GM08714 (cell line): ENCODE results near the gene MYBPH.

ENCODE experiments used
- H3K4me3 ChIP-seq: fragments of 200-500 bp; sonication (Bioruptor generic); 2 replicates; pipeline ENCODE4 v1.5.1; 2014; ENCODE audit warnings: mild to moderate bottlenecking, low read length, inconsistent platforms
- ZNF274 ChIP-seq: IDR thresholded peaks from 2 replicates; pipeline ENCODE4 v1.6.1; 2012; ENCODE audit warnings: mild to moderate bottlenecking, low read depth, low read length

MYBPH gene

DNA sequence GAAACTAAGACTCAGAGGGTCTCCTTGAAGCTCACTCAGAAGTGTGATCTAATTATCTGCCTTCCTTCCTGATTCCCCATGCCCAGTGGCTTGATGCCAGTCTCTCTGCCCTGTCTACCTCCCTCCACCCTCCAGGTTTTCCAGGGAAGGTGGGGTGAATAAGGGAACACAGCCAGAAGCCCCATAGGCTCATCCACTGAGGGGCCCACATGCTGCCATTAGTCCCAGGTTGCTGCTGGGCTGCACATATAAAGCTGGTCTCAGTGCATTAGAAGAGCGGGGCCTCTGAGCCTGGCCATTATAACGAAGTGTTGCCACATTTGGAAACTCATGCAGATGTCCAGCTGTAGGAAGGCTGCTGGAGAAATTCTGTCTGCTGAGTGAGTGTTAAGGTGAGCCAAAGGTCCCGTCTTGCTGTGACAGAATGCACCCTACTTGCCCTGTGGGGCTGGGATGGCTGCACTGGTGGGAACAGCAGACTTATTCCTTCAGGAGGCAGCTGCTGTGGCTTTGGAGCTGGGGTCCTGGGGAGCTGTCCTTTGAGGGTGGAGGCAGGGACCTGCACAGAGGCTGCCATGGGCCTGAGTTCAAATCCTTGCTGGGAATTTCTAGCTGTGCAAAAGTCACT is 45.2 kb downstream of the MYBPH start:
- no peak overlapping the region for H3K4me3 ChIP-seq
- no peak for TF ChIP-seq ZNF274

GRCh38 chr1:203129501-203130231 is 46.0 kb downstream of the MYBPH start:
- H3K4me3 ChIP-seq: no peak overlapping the region
- TF ChIP-seq ZNF274: no peak

- H3K4me3 ChIP-seq: no peak overlapping the region
- TF ChIP-seq ZNF274: no peak
These were observed 46.7 kb downstream of the MYBPH start for GRCh38 chr1:203128716-203129500.

DNA sequence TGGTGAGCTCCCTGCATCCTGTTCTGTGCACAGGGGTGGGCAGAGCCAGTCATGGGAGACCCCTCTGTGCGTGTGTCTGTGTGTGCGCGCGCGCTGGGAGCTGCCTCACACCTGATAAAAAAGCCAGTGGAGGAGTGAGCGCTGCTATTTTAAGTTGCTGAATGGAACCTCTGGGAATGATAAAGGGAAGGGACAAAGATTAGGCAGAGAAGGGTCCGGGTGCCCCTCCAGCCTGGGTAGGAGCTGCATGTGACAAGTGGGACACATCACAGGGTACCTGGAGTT is 47.3 kb downstream of the MYBPH start:
- TF ChIP-seq ZNF274: no peak
- H3K4me3 ChIP-seq: no peak overlapping the region

DNA sequence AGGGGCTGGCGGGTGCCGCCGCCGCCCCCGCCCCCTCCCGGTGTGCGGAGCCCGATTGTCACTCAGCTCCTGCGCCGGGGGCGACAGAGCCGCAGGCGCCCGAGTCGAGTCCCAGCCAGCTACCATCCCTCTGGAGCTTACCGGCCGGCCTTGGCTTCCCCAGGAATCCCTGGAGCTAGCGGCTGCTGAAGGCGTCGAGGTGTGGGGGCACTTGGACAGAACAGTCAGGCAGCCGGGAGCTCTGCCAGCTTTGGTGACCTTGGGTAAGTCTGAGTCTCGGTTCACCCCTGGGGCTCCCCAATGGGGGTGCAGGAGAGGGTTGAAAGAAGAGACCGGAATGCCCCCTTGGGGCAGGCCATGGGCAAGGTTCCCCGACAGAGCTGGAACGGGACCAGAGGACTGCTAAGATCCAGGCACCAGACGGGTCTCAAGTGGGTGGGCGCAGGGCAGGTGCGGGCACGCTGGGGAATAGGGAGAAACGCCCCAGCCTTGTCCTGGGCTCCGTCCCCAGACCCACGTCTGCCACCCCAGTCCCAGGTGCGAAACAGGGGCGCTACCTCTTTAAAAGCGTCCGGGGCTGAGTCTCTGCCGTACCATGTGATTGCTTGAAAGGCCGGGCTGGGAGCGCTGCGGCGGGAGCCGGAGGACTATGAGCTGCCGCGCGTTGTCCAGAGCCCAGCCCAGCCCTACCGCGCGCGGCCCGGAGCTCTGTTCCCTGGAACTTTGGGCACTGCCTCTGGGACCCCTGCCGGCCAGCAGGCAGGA is 47.8 kb downstream of the MYBPH start, which contains the start of gene ADORA1:
ADORA1 (plus strand) TSS at position 61 of the 765 bp plus-strand sequence. CDS start 1,116 bp downstream, outside the sequence.
- no peak within 1 kb of the TSS for H3K4me3 ChIP-seq
- no peak for TF ChIP-seq ZNF274

DNA sequence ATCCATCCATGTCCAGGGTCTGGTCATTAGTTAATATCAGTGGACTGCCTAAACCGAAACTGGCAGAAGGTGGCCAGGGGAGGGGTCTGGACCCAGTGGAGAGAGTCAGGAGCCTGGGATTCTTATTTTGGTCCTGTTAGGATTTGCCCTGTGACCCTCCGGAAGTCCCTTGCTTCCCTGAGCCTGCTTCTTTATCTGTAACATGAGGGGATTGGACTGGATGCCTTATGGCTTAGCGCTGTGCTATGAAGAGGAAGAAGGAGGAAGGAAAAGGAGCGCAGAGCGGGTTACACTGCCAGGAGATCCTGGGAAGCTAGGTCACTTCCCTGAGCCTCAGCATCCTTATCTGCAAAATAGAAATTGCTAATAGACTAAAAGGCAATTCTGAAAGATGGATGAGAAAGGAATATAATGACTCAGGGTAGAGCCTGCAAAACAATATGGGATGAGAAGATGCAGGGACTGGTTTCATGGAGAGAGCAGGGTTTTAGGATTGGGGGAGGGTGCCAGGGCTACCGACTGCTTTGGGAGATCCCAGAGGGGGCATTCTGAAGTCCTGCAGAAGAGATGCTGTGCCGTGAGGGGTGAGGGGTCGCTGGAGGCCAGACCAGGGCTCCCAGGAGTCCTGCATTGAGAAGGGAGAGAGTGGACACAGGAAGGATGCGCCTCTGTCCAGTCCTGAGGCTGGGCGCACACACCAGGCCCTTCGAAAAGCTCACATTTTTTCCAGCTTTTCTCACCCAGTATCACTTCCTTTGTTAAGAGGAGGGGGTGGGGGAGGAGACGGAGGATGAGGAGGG is 48.6 kb downstream of the MYBPH start:
- H3K4me3 ChIP-seq: no peak overlapping the region
- no peak for TF ChIP-seq ZNF274

DNA sequence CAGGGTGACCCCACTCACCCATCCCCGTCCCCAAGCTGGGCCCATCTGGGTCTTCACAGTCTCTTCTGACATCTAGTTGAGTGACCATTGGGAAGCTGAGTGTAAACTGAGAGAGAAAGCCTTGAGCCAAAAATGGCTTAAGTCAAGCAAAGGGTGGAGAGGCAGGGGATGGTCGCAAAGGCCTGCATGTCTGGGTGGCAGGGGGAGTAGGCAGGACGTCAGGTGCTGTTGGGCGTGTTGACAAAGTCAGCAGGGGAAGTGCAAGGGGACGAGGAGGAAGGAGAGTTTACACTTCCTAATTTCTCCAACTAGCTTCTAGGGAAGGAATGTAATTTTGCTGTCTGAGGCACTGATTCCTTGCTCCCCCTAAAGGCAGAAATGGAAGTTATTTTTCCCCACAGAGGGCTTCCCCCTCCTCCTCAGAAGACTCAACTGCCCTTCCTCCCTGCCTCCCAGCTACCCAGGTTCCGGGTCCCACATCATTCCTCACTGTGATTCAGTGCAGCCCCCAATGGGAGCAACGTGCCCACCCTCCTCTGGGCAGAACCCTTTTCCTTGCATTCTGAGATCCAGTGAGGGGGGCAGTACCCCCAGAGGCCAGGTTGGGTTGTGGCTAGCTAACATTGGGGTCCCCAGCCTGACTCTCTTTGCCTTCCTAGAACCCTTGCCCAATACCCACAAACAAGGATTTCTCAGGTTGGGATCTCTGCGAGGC is 49.3 kb downstream of the MYBPH start:
- no peak for TF ChIP-seq ZNF274
- no peak overlapping the region for H3K4me3 ChIP-seq

DNA sequence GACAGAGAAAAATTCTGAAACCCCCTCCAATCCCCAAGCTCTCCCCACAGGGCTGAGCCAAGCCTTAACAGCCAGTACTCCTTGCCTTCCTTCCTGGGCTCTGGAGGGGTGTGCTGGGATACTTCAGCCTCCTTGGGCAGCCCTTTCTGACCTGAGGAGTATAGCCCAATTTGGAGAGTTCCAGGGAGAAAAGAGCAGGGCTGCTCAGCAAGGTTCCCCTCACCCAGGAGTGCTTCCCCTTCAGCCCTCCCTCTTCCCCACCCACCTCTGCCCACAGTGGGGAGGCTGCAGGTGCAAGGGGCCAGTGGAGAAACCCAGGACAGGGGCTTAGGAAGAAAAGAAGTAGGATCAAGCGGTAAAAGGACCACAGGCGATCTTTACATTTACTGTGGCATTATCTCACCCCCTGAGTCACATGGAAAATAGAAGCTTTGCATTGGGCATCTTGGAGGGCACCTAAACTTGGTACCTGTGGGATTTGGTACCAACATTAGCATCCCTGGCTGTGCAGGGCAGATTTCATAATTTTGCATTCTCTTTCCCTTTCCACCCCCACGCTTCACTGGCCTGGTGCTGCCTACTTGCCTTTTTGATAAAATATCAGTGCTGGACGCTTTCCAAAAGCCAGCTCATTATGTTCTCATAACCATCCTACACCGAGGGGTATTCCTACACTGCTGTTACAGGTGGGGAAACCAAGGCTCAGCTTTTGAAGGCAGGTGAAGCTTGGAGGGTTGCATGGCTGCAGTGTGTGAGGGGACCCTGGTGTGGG is 50.9 kb downstream of the MYBPH start:
- no peak for TF ChIP-seq ZNF274
- H3K4me3 ChIP-seq: no peak overlapping the region

DNA sequence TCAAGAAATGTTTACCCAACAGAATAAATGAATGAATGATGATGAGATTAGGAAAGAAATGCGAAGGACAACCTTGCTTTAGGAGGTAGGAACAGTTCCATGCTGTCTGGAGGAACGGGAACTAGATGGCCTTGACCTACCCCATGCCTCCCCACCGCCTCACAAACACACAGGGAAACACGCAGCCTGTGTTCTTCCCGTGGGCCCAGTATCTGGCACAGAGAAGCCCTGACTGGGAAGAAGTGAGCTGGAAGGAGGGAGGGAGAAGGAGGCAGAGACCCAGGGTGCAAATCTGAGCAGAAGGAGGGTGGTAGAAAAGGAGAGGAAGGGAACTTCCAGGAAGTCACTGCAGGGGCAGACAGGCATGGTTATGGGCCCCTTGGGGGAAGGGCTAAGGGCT is 51.6 kb downstream of the MYBPH start:
- H3K4me3 ChIP-seq: no peak overlapping the region
- TF ChIP-seq ZNF274: no peak

GRCh38 chr1:203122159-203122558 is 53.5 kb downstream of the MYBPH start:
- TF ChIP-seq ZNF274: no peak
- no peak overlapping the region for H3K4me3 ChIP-seq

- TF ChIP-seq ZNF274: no peak
- H3K4me3 ChIP-seq: no peak overlapping the region
These were observed 54.2 kb downstream of the MYBPH start for GRCh38 chr1:203121186-203122015.
